ENCODE measurements around the gene C1GALT1. TPM values are rescaled to one million over a fixed set of nuclear protein-coding genes. Genes with fewer than 3 reads are reported as not detected.

C1GALT1 gene
- total RNA-seq, 4 donors from 2014 or later, result 6.8 to 37.6 (median 16.3) TPM

GRCh38 chr7:7246223-7246622 is 63.9 kb downstream of the C1GALT1 start:
- in situ Hi-C loops (cut with MboI; ENCODE audit: low pct_ligation_motif_present in 1 of 4, low pct_unique_long_range_greater_than_20kb in 1 of 4, low sequenced_read_pairs in 3 of 4) (no loop called here), intact Hi-C loops (cut with DNase I; ENCODE audit: low total_unique reads) (no loop called here)
- TF ChIP-seq POLR2AphosphoS5 (IDR thresholded peaks at IDR 0.05), result no peak
- no peak for TF ChIP-seq POLR2A (IDR thresholded peaks at IDR 0.05)
- no peak for TF ChIP-seq EP300 (IDR thresholded peaks at IDR 0.05; ENCODE audit: low read depth)
- TF ChIP-seq, protein P1, sequence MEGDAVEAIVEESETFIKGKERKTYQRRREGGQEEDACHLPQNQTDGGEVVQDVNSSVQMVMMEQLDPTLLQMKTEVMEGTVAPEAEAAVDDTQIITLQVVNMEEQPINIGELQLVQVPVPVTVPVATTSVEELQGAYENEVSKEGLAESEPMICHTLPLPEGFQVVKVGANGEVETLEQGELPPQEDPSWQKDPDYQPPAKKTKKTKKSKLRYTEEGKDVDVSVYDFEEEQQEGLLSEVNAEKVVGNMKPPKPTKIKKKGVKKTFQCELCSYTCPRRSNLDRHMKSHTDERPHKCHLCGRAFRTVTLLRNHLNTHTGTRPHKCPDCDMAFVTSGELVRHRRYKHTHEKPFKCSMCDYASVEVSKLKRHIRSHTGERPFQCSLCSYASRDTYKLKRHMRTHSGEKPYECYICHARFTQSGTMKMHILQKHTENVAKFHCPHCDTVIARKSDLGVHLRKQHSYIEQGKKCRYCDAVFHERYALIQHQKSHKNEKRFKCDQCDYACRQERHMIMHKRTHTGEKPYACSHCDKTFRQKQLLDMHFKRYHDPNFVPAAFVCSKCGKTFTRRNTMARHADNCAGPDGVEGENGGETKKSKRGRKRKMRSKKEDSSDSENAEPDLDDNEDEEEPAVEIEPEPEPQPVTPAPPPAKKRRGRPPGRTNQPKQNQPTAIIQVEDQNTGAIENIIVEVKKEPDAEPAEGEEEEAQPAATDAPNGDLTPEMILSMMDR (IDR thresholded peaks at IDR 0.05), result no peak
- H3K36me3 ChIP-seq, result peaks cover 0 to 8% (median 0%) of the 10 kb centered on the region in 4 donors
- H3K4me3 ChIP-seq, result no peak overlapping the region
- no peaks in the 10 kb centered on the region for H3K27me3 ChIP-seq
- no peaks in the 10 kb centered on the region for H3K4me1 ChIP-seq
- 94% methylated on average over 2 to 3 of the region's 3 CpGs for WGBS, 2 donors (ENCODE audit: low coverage in 1 of 2)
- no peak for DNase-seq
- no peak overlapping the region for H3K27ac ChIP-seq
- no peaks in the 10 kb centered on the region for H3K9me3 ChIP-seq

GRCh38 chr7:7247658-7248057 is 65.3 kb downstream of the C1GALT1 start:
- H3K36me3 ChIP-seq, result peaks cover 0 to 8% (median 0%) of the 10 kb centered on the region in 4 donors
- H3K9me3 ChIP-seq, result no peaks in the 10 kb centered on the region
- no peaks in the 10 kb centered on the region for H3K4me1 ChIP-seq
- intact Hi-C loops (cut with DNase I; ENCODE audit: low total_unique reads) (no loop called here), in situ Hi-C loops (cut with MboI; ENCODE audit: low pct_ligation_motif_present in 1 of 4, low pct_unique_long_range_greater_than_20kb in 1 of 4, low sequenced_read_pairs in 3 of 4) (no loop called here)
- no peak for DNase-seq
- no peak overlapping the region for H3K4me3 ChIP-seq
- TF ChIP-seq EP300 (IDR thresholded peaks at IDR 0.05; ENCODE audit: low read depth) (no peak), POLR2AphosphoS5 (IDR thresholded peaks at IDR 0.05) (no peak), POLR2A (IDR thresholded peaks at IDR 0.05) (no peak)
- TF ChIP-seq, protein P1 (IDR thresholded peaks at IDR 0.05), result no peak
- no peak overlapping the region for H3K27ac ChIP-seq
- no peaks in the 10 kb centered on the region for H3K27me3 ChIP-seq
- WGBS, 2 donors (ENCODE audit: low coverage in 1 of 2), result 48 to 73% methylated on average over 1 of the region's 1 CpG

DNA sequence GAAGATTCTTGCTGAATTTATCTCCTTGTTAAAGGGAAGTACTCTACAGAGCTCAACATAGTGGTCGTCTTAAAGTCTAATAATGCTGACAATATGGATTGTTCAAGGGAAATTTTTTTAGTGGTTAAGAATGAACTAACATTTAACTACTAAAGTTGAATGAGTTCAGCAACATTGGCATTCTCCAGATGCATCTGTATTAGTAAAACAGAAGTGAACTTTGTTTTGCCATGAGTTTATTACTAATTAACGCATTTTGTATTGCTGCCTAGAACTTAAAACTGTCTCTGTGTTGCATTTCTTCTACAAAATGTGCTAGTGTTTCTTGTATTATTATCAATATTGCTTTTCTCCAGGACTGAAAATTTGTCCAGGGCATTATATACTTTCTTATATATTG is 67.5 kb downstream of the C1GALT1 start:
- in situ Hi-C loops (cut with MboI; ENCODE audit: low pct_ligation_motif_present in 1 of 4, low pct_unique_long_range_greater_than_20kb in 1 of 4, low sequenced_read_pairs in 3 of 4), result no loop called here
- H3K27ac ChIP-seq, result no peak overlapping the region
- intact Hi-C loops (cut with DNase I; ENCODE audit: low total_unique reads), result no loop called here
- no peak overlapping the region for H3K4me3 ChIP-seq
- H3K27me3 ChIP-seq, result no peaks in the 10 kb centered on the region
- no peak for DNase-seq
- no peaks in the 10 kb centered on the region for H3K9me3 ChIP-seq
- H3K36me3 ChIP-seq, result no peaks in the 10 kb centered on the region
- TF ChIP-seq POLR2AphosphoS5 (IDR thresholded peaks at IDR 0.05) (no peak), EP300 (IDR thresholded peaks at IDR 0.05; ENCODE audit: low read depth) (no peak), POLR2A (IDR thresholded peaks at IDR 0.05) (no peak)
- TF ChIP-seq, protein P1 (IDR thresholded peaks at IDR 0.05), result no peak
- H3K4me1 ChIP-seq, result no peaks in the 10 kb centered on the region
- 88 to 89% methylated on average over 2 of the region's 2 CpGs for WGBS, 2 donors (ENCODE audit: low coverage in 1 of 2)

DNA sequence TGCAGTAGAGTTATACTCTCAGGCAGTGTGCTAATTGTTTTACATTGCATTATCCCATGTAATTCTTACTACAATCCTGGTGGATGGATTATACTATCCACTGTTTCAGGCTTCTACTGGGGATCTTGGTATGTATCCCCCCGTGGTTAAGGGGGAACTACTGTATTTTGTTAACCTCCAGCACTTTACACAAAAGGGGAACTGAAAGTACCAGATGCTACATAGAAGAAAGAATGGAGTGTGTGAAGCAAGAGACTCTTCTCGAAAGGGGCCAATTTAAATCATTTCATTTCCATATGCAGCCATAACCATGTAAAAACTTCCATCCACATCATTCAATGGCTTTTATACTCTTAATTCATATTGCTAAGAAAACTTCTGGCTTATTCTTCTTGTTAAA is 69.4 kb downstream of the C1GALT1 start:
- TF ChIP-seq, protein P1 (IDR thresholded peaks at IDR 0.05), result no peak
- TF ChIP-seq POLR2AphosphoS5 (IDR thresholded peaks at IDR 0.05) (no peak), POLR2A (IDR thresholded peaks at IDR 0.05) (no peak), EP300 (IDR thresholded peaks at IDR 0.05; ENCODE audit: low read depth) (no peak)
- H3K4me3 ChIP-seq, result no peak overlapping the region
- in situ Hi-C loops (cut with MboI; ENCODE audit: low pct_ligation_motif_present in 1 of 4, low pct_unique_long_range_greater_than_20kb in 1 of 4, low sequenced_read_pairs in 3 of 4), result no loop called here
- peak overlapping the region in 2 of 4 donors; percentile 10 to 17 for H3K27ac ChIP-seq
- peaks cover 0 to 10% (median 0%) of the 10 kb centered on the region in 4 donors for H3K4me1 ChIP-seq
- no peak for DNase-seq
- H3K9me3 ChIP-seq, result no peaks in the 10 kb centered on the region
- H3K36me3 ChIP-seq, result no peaks in the 10 kb centered on the region
- intact Hi-C loops (cut with DNase I; ENCODE audit: low total_unique reads), result no loop called here
- no peaks in the 10 kb centered on the region for H3K27me3 ChIP-seq
- 67 to 100% methylated on average over 1 to 2 of the region's 2 CpGs for WGBS, 2 donors (ENCODE audit: low coverage in 1 of 2)
